H1 (cell line): ENCODE results near the gene TAF9. TPM values are rescaled to one million over a fixed set of nuclear protein-coding genes. Genes with fewer than 3 reads are reported as not detected.

Experiments
- CTCF ChIA-PET: fragments of 300-600 bp; sonication (Branson Sonifier 250); formaldehyde crosslinking; loops from one replicate; lab custom pipeline; 2021; ENCODE audit not compliant: partially characterized antibody; lab: Charles Lee
- POLR2A ChIA-PET: fragments of 300-600 bp; sonication (Branson Sonifier 250); formaldehyde crosslinking; loops from one replicate; lab custom pipeline; 2021; ENCODE audit warnings: inconsistent platforms; ENCODE audit not compliant: partially characterized antibody; lab: Charles Lee
- DNase-seq, 2 experiments: peaks; one replicate each; pipeline versions ENCODE4 v3.0.0 to v3.0.0-alpha.2; 2010 to 2022; ENCODE audit warnings: low spot score in 2 of 2, low read depth in 1 of 2, mixed read lengths in 1 of 2
- FAIRE-seq: peaks from 2 replicates; lab custom pipeline; 2011; peaks lifted over from hg19 to GRCh38; lab: Jason Lieb, UNC
- H2AFZ ChIP-seq: 2 replicates; pipeline ENCODE4 v1.8.1; 2012; ENCODE audit warnings: low read length, inconsistent platforms
- H2AK5ac ChIP-seq: 2 replicates; pipeline ENCODE4 v1.6.1; 2013; ENCODE audit warnings: low read depth, low read length
- H2BK120ac ChIP-seq: replicated peaks from 2 replicates; pipeline ENCODE3; 2013; ENCODE audit warnings: low read depth, low read length, inconsistent platforms
- H2BK12ac ChIP-seq: 2 replicates; pipeline ENCODE4 v1.6.1; 2013; ENCODE audit warnings: low read depth, low read length
- H2BK15ac ChIP-seq: 2 replicates; pipeline ENCODE4 v1.6.1; 2013; ENCODE audit warnings: low read length
- H2BK20ac ChIP-seq: 2 replicates; pipeline ENCODE4 v1.6.1; 2013; ENCODE audit warnings: low read length
- H2BK5ac ChIP-seq: 2 replicates; pipeline ENCODE4 v1.6.1; 2013; ENCODE audit warnings: low read depth, low read length
- H3K14ac ChIP-seq: 2 replicates; pipeline ENCODE4 v1.6.1; 2013; ENCODE audit warnings: inconsistent platforms; ENCODE audit not compliant: insufficient read length
- H3K18ac ChIP-seq: 2 replicates; pipeline ENCODE4 v1.6.1; 2013; ENCODE audit warnings: low read length; ENCODE audit errors: extremely low read depth
- H3K23ac ChIP-seq: 2 replicates; pipeline ENCODE4 v1.6.1; 2013; ENCODE audit warnings: inconsistent platforms; ENCODE audit not compliant: insufficient read length
- H3K23me2 ChIP-seq: 2 replicates; pipeline ENCODE4 v1.6.1; 2013; ENCODE audit warnings: low read depth, low read length
- H3K27ac ChIP-seq: 2 replicates; pipeline ENCODE4 v1.6.1; 2011; ENCODE audit warnings: low read depth, low read length, inconsistent platforms
- H3K27me3 ChIP-seq, 4 experiments: replicated peaks in 1 of 4; 1 replicate in 1 of 4; 2 replicates in 3 of 4; pipeline versions ENCODE4 v1.6.1 to v1.8.1; 2011 to 2013; ENCODE audit warnings: low read length in 3 of 4, mild to moderate bottlenecking in 3 of 4, inconsistent platforms in 2 of 4, mixed read lengths in 2 of 4, moderate library complexity in 1 of 4; ENCODE audit not compliant: control insufficient read depth in 3 of 4, insufficient read depth in 3 of 4; ENCODE audit errors: extremely low read depth in 1 of 4
- H3K36me3 ChIP-seq, 4 experiments: 2 replicates each; pipeline versions ENCODE4 v1.6.1 to v1.8.1; 2011 to 2013; ENCODE audit warnings: mild to moderate bottlenecking in 4 of 4, low read length in 3 of 4, moderate library complexity in 2 of 4, control low read depth in 1 of 4, inconsistent platforms in 1 of 4; ENCODE audit not compliant: insufficient read depth in 4 of 4, control insufficient read depth in 2 of 4
- H3K4ac ChIP-seq: replicated peaks from 2 replicates; pipeline ENCODE3; 2013; ENCODE audit warnings: low read length, low read depth, mixed read lengths, inconsistent platforms; ENCODE audit not compliant: insufficient read length
- H3K4me1 ChIP-seq, 4 experiments: replicated peaks in 1 of 4; 1 replicate in 1 of 4; 2 replicates in 3 of 4; pipeline versions ENCODE4 v1.6.1 to v1.8.1; 2011 to 2013; ENCODE audit warnings: low read length in 3 of 4, inconsistent platforms in 2 of 4, mixed read lengths in 1 of 4; ENCODE audit not compliant: insufficient read depth in 4 of 4, control insufficient read depth in 3 of 4
- H3K4me2 ChIP-seq, 2 experiments: 2 replicates each; pipeline versions ENCODE4 v1.6.1 to v1.8.1; 2011 to 2013; ENCODE audit warnings: low read depth in 2 of 2, low read length in 2 of 2, control low read depth in 1 of 2, inconsistent platforms in 1 of 2, mild to moderate bottlenecking in 1 of 2; ENCODE audit not compliant: insufficient read depth in 1 of 2
- H3K4me3 ChIP-seq, 4 experiments: fragments of 200-600, 300-600 bp in 1 of 4; sonication (generic), shearing (Covaris generic), sonication (Bioruptor Twin) in 1 of 4; 2 replicates each; pipeline versions ENCODE4 v1.5.1 to v1.8.1; 2011 to 2016; ENCODE audit warnings: low read length in 4 of 4, low read depth in 3 of 4, control low read depth in 2 of 4, inconsistent platforms in 2 of 4, mild to moderate bottlenecking in 2 of 4, mixed read lengths in 1 of 4, moderate library complexity in 1 of 4; ENCODE audit not compliant: insufficient read depth in 2 of 4; ENCODE audit errors: extremely low read depth in 1 of 4
- H3K56ac ChIP-seq: replicated peaks from 2 replicates; pipeline ENCODE3; 2013; ENCODE audit warnings: low read depth, mild to moderate bottlenecking, mixed read lengths, low read length, inconsistent platforms; ENCODE audit not compliant: insufficient read length
- H3K79me1 ChIP-seq: 2 replicates; pipeline ENCODE4 v1.6.1; 2013; ENCODE audit warnings: low read depth, low read length, control low read depth
- H3K79me2 ChIP-seq, 2 experiments: 2 replicates each; pipeline versions ENCODE4 v1.6.1 to v1.8.1; 2012 to 2013; ENCODE audit warnings: low read length in 2 of 2, mild to moderate bottlenecking in 2 of 2, inconsistent platforms in 1 of 2; ENCODE audit not compliant: insufficient read depth in 2 of 2, control insufficient read depth in 1 of 2
- H3K9ac ChIP-seq, 4 experiments: replicated peaks in 1 of 4; 1 replicate in 1 of 4; 2 replicates in 3 of 4; pipeline versions ENCODE4 v1.6.1 to v1.8.1; 2011 to 2013; ENCODE audit warnings: low read depth in 3 of 4, low read length in 3 of 4, control low read depth in 2 of 4, mild to moderate bottlenecking in 2 of 4, moderate library complexity in 2 of 4, inconsistent platforms in 1 of 4; ENCODE audit errors: extremely low read depth in 1 of 4
- H3K9me3 ChIP-seq, 2 experiments: 2 replicates each; pipeline versions ENCODE4 v1.6.1 to v1.8.1; 2012 to 2013; ENCODE audit warnings: mild to moderate bottlenecking in 2 of 2, moderate library complexity in 2 of 2, control low read depth in 1 of 2, inconsistent platforms in 1 of 2, low read depth in 1 of 2, low read length in 1 of 2, mixed read lengths in 1 of 2; ENCODE audit not compliant: insufficient read depth in 2 of 2
- H4K20me1 ChIP-seq, 2 experiments: replicated peaks in 1 of 2; 2 replicates each; pipeline versions ENCODE3 to v1.8.1; 2011 to 2013; ENCODE audit warnings: inconsistent platforms in 2 of 2, low read length in 2 of 2, mild to moderate bottlenecking in 1 of 2; ENCODE audit not compliant: insufficient read depth in 2 of 2, control insufficient read depth in 1 of 2
- H4K5ac ChIP-seq: 2 replicates; pipeline ENCODE4 v1.6.1; 2013; ENCODE audit warnings: low read length, low read depth, mixed read lengths, inconsistent platforms; ENCODE audit not compliant: insufficient read length
- H4K8ac ChIP-seq: 2 replicates; pipeline ENCODE4 v1.8.0; 2013; ENCODE audit warnings: mild to moderate bottlenecking, moderate library complexity, low read length, inconsistent platforms; ENCODE audit not compliant: insufficient read depth; ENCODE audit errors: extremely low read depth
- H4K91ac ChIP-seq: replicated peaks from 2 replicates; pipeline ENCODE3; 2013; ENCODE audit warnings: low read length, mixed read lengths, inconsistent platforms; ENCODE audit not compliant: insufficient read length
- NANOG ChIP-seq: IDR thresholded peaks from 2 replicates; pipeline ENCODE4 v1.6.1; 2011; ENCODE audit warnings: low read length, low read depth, mild to moderate bottlenecking, inconsistent platforms; ENCODE audit not compliant: insufficient read depth, poor library complexity, severe bottlenecking
- POU5F1 ChIP-seq: IDR thresholded peaks from 2 replicates; pipeline ENCODE4 v1.6.1; 2011; ENCODE audit warnings: low read depth, mild to moderate bottlenecking, low read length, moderate library complexity
- WGBS, 2 experiments: shearing (Covaris generic) in 1 of 2; methylation state at CpG; one replicate each; pipeline versions ENCODE4 v1.1.6 to v1.1.7; 2013 to 2015; ENCODE audit warnings: low lambda C conversion rate in 2 of 2, mixed read lengths in 2 of 2, inconsistent platforms in 1 of 2, low coverage in 1 of 2, missing lambda C conversion rate in 1 of 2; ENCODE audit not compliant: insufficient replicate concordance in 2 of 2, insufficient coverage in 1 of 2, insufficient read length in 1 of 2; ENCODE audit errors: extremely low coverage in 1 of 2, missing lambda C conversion rate in 1 of 2; 5-methylcytosine and 5-hydroxymethylcytosine counted together
- polyA plus RNA-seq, 7 experiments: library from polyadenylated mRNA; depleted of rRNA in 3 of 7; stranded (reverse) in 5 of 7; unstranded in 2 of 7; fragments of >200 nt in 5 of 7; fragments of 200-250 nt in 2 of 7; gene quantifications; 1 replicate in 5 of 7; 2 replicates in 1 of 7; 4 replicates in 1 of 7; pipeline versions ENCODE4 v1.2.1 to v1.2.3, GENCODE V29; 2011 to 2013; ENCODE audit warnings: missing spikeins in 2 of 7, mixed read lengths in 2 of 7
- total RNA-seq: library from RNA; stranded (reverse); fragmentation: NEBNext Ultra II Directional; extraction: Animal tissue kit (Norgen Biotek cat#: 25700); gene quantifications from 2 replicates; pipeline ENCODE4 v1.2.1, GENCODE V29; 2021

Gene TAF9
- total and polyA plus RNA-seq, 2 of the 8 experiments (the other 6 are each of a cell fraction or from before 2014, with no cell fraction given), result 85.1 to 135 TPM

DNA sequence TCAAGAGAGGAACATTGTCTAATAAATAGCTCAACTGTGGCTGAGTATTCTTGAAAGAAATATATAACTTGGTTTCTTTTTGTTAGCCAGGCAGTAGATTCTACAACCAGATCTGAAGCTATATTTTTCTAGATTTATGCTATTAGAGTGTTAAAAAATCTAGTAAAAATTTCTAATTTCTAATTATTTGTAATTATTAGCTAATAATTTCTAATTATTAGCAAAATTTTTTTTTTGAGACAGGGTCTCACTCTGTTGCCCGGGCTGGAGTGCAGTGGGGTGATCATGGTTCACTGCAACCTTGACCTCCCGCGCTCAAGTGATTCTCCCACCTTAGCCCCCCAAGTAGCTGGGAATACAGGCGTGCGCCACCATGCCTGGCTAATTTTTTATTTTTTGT is 3.1 kb upstream of the TAF9 start:
- no peak overlapping the region for H3K4me2 ChIP-seq
- H3K23me2 ChIP-seq, result no peaks in the 10 kb centered on the region; the same call in 1 of the 2 replicates
- H4K5ac ChIP-seq, result no peak overlapping the region

More for the DNA sequence above, 3.1 kb upstream of the TAF9 start:
- TF ChIP-seq POU5F1, result no peak
- no peak for TF ChIP-seq NANOG
- H3K9ac ChIP-seq, result no peak overlapping the region
- H2BK20ac ChIP-seq, result no peak overlapping the region
- H3K18ac ChIP-seq, result no peak overlapping the region
- no peak overlapping the region for H2AK5ac ChIP-seq
- no peak for DNase-seq
- H3K79me2 ChIP-seq, result peaks cover 16 to 39% of the 10 kb centered on the region in 2 experiments
- H2BK120ac ChIP-seq, result no peak overlapping the region
- H3K23ac ChIP-seq, result no peak overlapping the region
- H2BK15ac ChIP-seq, result no peak overlapping the region
- H2BK5ac ChIP-seq, result no peak overlapping the region
- H3K56ac ChIP-seq, result no peak overlapping the region
- no peak overlapping the region for H3K27ac ChIP-seq
- no peak overlapping the region for H3K4ac ChIP-seq
- no peak overlapping the region for H3K4me3 ChIP-seq
- 90% methylated on average over 5 of the region's 5 CpGs; no CpG with 5 or more reads in 1 of the 2 experiments for WGBS, 2 experiments
- peaks cover 3 to 26% (median 5%) of the 10 kb centered on the region in 4 experiments for H3K36me3 ChIP-seq
- peaks cover 0 to 2% of the 10 kb centered on the region in 2 experiments for H4K20me1 ChIP-seq
- no peaks in the 10 kb centered on the region for H3K9me3 ChIP-seq
- H4K91ac ChIP-seq, result no peak overlapping the region
- H3K4me1 ChIP-seq, result peaks cover 0 to 5% (median 0%) of the 10 kb centered on the region in 4 experiments; a peak in 1 of 7 replicates
- no peak overlapping the region for H2AFZ ChIP-seq
- no peak for FAIRE-seq
- POLR2A ChIA-PET, result interaction anchor here (0.9 to 1.2 kb wide), 3 partner anchors 9 to 26 kb away, joined by 4 to 6 read pairs (median 5); no protein-coding TSS in a partner anchor
- H3K14ac ChIP-seq, result no peak overlapping the region
- H3K79me1 ChIP-seq, result 0 out of 2 replicates have a peak, but pooled peaks cover 2% of the 10 kb centered on the region
- no peaks in the 10 kb centered on the region for H3K27me3 ChIP-seq
- CTCF ChIA-PET, result interaction anchor here (0.6 to 1.3 kb wide), 6 partner anchors 10 to 206 kb away, joined by 3 to 4 read pairs (median 3); partner anchors contain the start of gene CCNB1
- H4K8ac ChIP-seq, result no peak overlapping the region
- no peak overlapping the region for H2BK12ac ChIP-seq
